Skeletal muscle satellite cell (primary cell): Measurements from ENCODE around the gene TALDO1.
A peak's percentile ranks its signal among the peaks of the same experiment; 100 is the strongest.

Source experiments
- H3K27me3 ChIP-seq: 2 replicates; pipeline ENCODE4 v1.7.0; 2013; ENCODE audit warnings: low read length; ENCODE audit not compliant: control insufficient read depth, insufficient read depth
- H3K36me3 ChIP-seq: 2 replicates; pipeline ENCODE4 v1.7.0; 2013; ENCODE audit warnings: mild to moderate bottlenecking, control low read depth, low read length; ENCODE audit not compliant: insufficient read depth
- H3K4me1 ChIP-seq: 2 replicates; pipeline ENCODE4 v1.7.0; 2013; ENCODE audit warnings: low read length; ENCODE audit not compliant: control insufficient read depth, insufficient read depth
- H3K4me2 ChIP-seq: 2 replicates; pipeline ENCODE4 v1.7.0; 2013; ENCODE audit warnings: mild to moderate bottlenecking, low read length
- H3K4me3 ChIP-seq: 2 replicates; pipeline ENCODE4 v1.7.0; 2013; ENCODE audit warnings: low read length
- H3K9ac ChIP-seq: 2 replicates; pipeline ENCODE4 v1.7.0; 2013; ENCODE audit warnings: mild to moderate bottlenecking, low read depth, low read length, moderate library complexity
- H3K9me3 ChIP-seq: replicated peaks from 2 replicates; pipeline ENCODE4 v1.7.0; 2013; ENCODE audit warnings: mild to moderate bottlenecking, control low read depth, low read length

The TALDO1 gene

GRCh38 chr11:720642-721246, 26.5 kb upstream of the TALDO1 start:
- peaks cover 28% of the 10 kb centered on the region for H3K27me3 ChIP-seq
- H3K4me2 ChIP-seq, result peak overlapping the region; percentile 29
- H3K4me1 ChIP-seq, result peaks cover 11% of the 10 kb centered on the region
- H3K36me3 ChIP-seq, result no peaks in the 10 kb centered on the region
- H3K9me3 ChIP-seq, result no peaks in the 10 kb centered on the region
- no peak overlapping the region for H3K4me3 ChIP-seq
- no peak overlapping the region for H3K9ac ChIP-seq

DNA sequence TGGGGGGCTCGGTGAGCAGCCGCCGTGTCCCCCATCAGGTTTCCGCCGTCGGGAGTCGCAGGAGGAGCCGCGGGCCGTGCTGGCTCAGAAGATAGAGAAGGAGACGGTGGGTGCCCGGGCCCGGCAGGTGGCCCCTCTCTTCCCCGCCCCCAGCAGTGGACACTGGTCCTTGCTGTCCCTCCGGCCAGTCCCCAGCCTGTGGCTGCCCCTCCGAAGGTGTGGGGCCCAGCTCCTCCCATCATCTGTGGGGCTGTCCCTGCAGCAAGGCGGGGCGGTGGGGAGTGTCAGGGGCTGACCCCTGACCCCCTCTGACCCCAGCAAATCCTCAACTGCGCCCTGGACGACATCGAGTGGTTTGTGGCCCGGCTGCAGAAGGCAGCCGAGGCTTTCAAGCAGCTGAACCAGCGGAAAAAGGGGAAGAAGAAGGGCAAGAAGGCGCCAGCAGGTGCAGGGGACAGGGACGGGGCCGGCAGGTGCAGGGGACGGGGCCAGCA, 26.0 kb upstream of the TALDO1 start:
- Histone ChIP-seq H3K4me3 (no peak overlapping the region), H3K9me3 (no peaks in the 10 kb centered on the region), H3K4me2 (no peak overlapping the region), H3K27me3 (peaks cover 28% of the 10 kb centered on the region), H3K4me1 (peaks cover 13% of the 10 kb centered on the region), H3K9ac (no peak overlapping the region), H3K36me3 (no peaks in the 10 kb centered on the region)

GRCh38 chr11:721741-722345, 25.4 kb upstream of the TALDO1 start:
- no peaks in the 10 kb centered on the region for H3K9me3 ChIP-seq
- no peaks in the 10 kb centered on the region for H3K36me3 ChIP-seq
- no peak overlapping the region for H3K4me3 ChIP-seq
- peaks cover 28% of the 10 kb centered on the region for H3K27me3 ChIP-seq
- H3K9ac ChIP-seq, result no peak overlapping the region
- no peak overlapping the region for H3K4me2 ChIP-seq
- peaks cover 18% of the 10 kb centered on the region for H3K4me1 ChIP-seq

DNA sequence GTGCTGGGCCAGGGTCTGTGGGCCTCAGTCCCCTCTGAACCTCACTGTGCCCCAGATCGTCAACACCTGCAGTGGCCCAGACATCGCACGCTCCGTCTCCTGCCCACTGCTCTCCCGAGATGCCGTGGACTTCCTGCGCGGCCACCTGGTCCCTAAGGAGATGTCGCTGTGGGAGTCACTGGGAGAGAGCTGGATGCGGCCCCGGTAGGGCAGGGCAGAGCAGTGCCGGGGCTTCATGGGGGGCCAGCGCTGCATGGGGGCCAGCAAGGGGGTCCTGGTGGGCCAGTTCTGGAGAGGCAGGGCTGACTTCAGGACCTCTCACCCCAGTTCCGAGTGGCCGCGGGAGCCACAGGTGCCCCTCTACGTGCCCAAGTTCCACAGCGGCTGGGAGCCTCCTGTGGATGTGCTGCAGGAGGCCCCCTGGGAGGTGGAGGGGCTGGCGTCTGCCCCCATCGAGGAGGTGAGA, 24.9 kb upstream of the TALDO1 start:
- Histone ChIP-seq H3K4me1 (peaks cover 24% of the 10 kb centered on the region), H3K9ac (no peak overlapping the region), H3K9me3 (no peaks in the 10 kb centered on the region), H3K27me3 (peaks cover 28% of the 10 kb centered on the region), H3K4me3 (no peak overlapping the region), H3K4me2 (no peak overlapping the region), H3K36me3 (no peaks in the 10 kb centered on the region)

GRCh38 chr11:723120-723883, 24.0 kb upstream of the TALDO1 start:
- H3K4me3 ChIP-seq, result no peak overlapping the region
- no peak overlapping the region for H3K4me2 ChIP-seq
- H3K27me3 ChIP-seq, result peaks cover 28% of the 10 kb centered on the region
- H3K36me3 ChIP-seq, result no peaks in the 10 kb centered on the region
- no peaks in the 10 kb centered on the region for H3K9me3 ChIP-seq
- peaks cover 33% of the 10 kb centered on the region for H3K4me1 ChIP-seq
- no peak overlapping the region for H3K9ac ChIP-seq

DNA sequence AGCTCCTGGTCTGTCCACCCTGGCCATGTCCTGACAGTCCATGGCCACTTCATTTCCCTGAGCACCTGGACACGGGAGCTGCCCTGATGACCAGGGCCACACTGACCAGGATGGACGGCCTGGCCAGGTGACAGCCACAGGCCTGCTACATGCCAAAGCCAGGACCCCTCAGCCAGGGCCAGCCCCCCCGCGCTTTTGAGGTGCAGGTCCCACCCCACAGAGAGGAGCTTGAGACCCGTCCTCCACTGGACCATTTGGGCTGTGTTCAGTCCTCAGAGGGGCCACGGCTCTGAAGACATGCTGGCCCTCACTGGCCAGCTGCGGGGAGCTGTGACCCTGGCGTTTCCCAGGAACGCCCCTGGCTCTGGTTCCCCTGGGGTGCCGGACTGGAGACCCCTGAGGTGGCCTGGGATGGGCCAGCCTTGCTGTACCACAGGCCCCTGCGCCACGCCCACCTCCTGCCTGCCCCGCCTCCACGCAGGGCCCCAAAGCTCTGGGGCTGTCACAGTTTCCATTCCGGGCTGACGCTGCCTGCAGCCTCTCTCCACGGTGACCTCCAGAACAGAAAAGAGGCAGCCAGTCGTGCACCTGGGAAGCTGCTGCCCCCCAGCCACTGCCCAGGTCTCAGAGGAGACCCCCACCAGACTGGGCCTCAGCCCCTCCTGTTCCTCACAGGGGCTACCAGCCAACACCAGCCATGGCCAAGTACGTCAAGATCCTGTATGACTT, 23.1 kb upstream of the TALDO1 start:
- Histone ChIP-seq H3K9ac (no peak overlapping the region), H3K36me3 (no peaks in the 10 kb centered on the region), H3K9me3 (no peaks in the 10 kb centered on the region), H3K4me1 (peaks cover 41% of the 10 kb centered on the region), H3K4me2 (no peak overlapping the region), H3K4me3 (no peak overlapping the region), H3K27me3 (peaks cover 28% of the 10 kb centered on the region)

GRCh38 chr11:724778-725386, 22.4 kb upstream of the TALDO1 start:
- Histone ChIP-seq H3K27me3 (peaks cover 25% of the 10 kb centered on the region), H3K9me3 (no peaks in the 10 kb centered on the region), H3K9ac (no peak overlapping the region), H3K36me3 (no peaks in the 10 kb centered on the region), H3K4me2 (no peak overlapping the region), H3K4me3 (no peak overlapping the region), H3K4me1 (peaks cover 35% of the 10 kb centered on the region)

DNA sequence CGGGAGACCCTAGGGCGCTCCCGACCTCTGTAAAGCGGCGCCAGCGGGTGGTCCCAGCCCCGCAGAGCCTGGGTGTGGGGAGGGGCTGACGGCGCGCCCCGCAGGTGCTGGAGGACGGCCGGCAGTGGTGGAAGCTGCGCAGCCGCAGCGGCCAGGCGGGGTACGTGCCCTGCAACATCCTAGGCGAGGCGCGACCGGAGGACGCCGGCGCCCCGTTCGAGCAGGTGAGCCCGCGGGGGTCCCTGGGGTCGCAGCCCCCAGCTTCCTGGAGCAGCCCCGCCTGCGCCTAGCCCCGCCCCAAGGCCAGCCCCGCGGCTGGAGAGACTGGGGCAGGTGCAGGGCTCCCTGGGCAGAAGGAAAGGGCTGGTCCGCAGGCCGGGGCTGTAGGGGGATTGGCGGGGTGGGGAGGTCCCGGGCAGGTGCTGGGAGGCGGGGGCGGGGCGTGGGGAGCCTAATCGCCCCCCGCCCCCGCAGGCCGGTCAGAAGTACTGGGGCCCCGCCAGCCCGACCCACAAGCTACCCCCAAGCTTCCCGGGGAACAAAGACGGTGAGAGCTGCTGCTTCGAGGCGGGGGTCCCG, 21.6 kb upstream of the TALDO1 start:
- no peaks in the 10 kb centered on the region for H3K9me3 ChIP-seq
- no peaks in the 10 kb centered on the region for H3K36me3 ChIP-seq
- H3K27me3 ChIP-seq, result peaks cover 19% of the 10 kb centered on the region
- no peak overlapping the region for H3K9ac ChIP-seq
- H3K4me1 ChIP-seq, result peaks cover 35% of the 10 kb centered on the region
- no peak overlapping the region for H3K4me2 ChIP-seq
- H3K4me3 ChIP-seq, result no peak overlapping the region

- Histone ChIP-seq H3K4me3 (no peak overlapping the region), H3K36me3 (no peaks in the 10 kb centered on the region), H3K4me2 (peak overlapping the region; percentile 58), H3K9me3 (no peaks in the 10 kb centered on the region), H3K9ac (no peak overlapping the region), H3K4me1 (peaks cover 31% of the 10 kb centered on the region), H3K27me3 (peaks cover 12% of the 10 kb centered on the region)
Observed at GRCh38 chr11:726278-727220, 20.7 kb upstream of the TALDO1 start.

GRCh38 chr11:727281-727701, 20.0 kb upstream of the TALDO1 start:
- H3K36me3 ChIP-seq, result no peaks in the 10 kb centered on the region
- no peak overlapping the region for H3K4me3 ChIP-seq
- peaks cover 31% of the 10 kb centered on the region for H3K4me1 ChIP-seq
- H3K27me3 ChIP-seq, result peaks cover 6% of the 10 kb centered on the region
- peak overlapping the region; percentile 40 for H3K4me2 ChIP-seq
- no peaks in the 10 kb centered on the region for H3K9me3 ChIP-seq
- H3K9ac ChIP-seq, result no peak overlapping the region
